Body of pancreas (tissue), 4 donors: ENCODE data around the gene ATF7.

Experiments
- POLR2A ChIP-seq, 3 donors: fragments of 450-650 bp; IDR thresholded peaks; one replicate each; pipeline ENCODE4 v1.6.1; 2016; ENCODE audit warnings: antibody characterized with exemption in 3 of 3, mild to moderate bottlenecking in 2 of 3
- TF ChIP-seq, protein P1 (sequence below), 7 experiments: fragments of 450-650 bp in 4 of 7; fragments of 200-600 bp in 3 of 7; sonication (generic) in 3 of 7; IDR thresholded peaks; one replicate each; pipeline ENCODE4 v1.5.1; 2016 to 2019; ENCODE audit warnings: antibody characterized with exemption in 7 of 7

DNA sequence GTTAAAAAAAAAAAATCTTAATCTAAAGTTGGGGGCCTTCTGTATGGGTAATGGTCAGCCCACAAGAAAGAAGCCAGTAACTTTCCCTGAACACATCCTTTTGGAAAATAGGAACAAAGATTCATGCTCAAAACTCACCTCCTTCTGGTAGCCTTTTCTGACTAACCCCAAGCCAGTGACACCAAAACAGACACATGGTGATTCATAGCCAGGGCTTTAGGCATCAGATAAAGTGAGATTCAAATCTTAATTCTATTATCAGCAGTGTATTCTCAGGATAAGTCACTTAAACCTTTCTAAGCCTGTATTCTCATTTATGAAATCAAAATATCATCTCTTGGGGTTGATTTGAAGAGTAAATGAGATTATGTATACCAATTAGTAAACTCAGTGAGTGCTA, 44.8 kb upstream of the ATF7 start:
- TF ChIP-seq, protein P1, sequence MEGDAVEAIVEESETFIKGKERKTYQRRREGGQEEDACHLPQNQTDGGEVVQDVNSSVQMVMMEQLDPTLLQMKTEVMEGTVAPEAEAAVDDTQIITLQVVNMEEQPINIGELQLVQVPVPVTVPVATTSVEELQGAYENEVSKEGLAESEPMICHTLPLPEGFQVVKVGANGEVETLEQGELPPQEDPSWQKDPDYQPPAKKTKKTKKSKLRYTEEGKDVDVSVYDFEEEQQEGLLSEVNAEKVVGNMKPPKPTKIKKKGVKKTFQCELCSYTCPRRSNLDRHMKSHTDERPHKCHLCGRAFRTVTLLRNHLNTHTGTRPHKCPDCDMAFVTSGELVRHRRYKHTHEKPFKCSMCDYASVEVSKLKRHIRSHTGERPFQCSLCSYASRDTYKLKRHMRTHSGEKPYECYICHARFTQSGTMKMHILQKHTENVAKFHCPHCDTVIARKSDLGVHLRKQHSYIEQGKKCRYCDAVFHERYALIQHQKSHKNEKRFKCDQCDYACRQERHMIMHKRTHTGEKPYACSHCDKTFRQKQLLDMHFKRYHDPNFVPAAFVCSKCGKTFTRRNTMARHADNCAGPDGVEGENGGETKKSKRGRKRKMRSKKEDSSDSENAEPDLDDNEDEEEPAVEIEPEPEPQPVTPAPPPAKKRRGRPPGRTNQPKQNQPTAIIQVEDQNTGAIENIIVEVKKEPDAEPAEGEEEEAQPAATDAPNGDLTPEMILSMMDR (IDR thresholded peaks at IDR 0.05), result no peak
- TF ChIP-seq POLR2A (IDR thresholded peaks at IDR 0.05), result no peak
